Esophagus mucosa (tissue), 1 donor: ENCODE data around the gene CERCAM. TPM values are rescaled to one million over a fixed set of nuclear protein-coding genes. Genes with fewer than 3 reads are reported as not detected.
"Not testable (repeated sequence)": the region's sequence is repeated elsewhere in the genome, so short reads cannot be mapped to it uniquely, and the experiment has no call there.

ENCODE experiments used
- ATAC-seq: fragments of 200-7000 bp; cut with Tn5 transposase; one replicate; pipeline ENCODE4 v1.9.1; 2020
- total RNA-seq: library from RNA; stranded (reverse); gene quantifications from one replicate; pipeline ENCODE4 v1.2.4, GENCODE V29; 2023
- donor health status: DM: yes; HTN: yes; CAD: no.

The CERCAM gene
- total RNA-seq, 1 donor from 2014 or later = 5.5 TPM

DNA sequence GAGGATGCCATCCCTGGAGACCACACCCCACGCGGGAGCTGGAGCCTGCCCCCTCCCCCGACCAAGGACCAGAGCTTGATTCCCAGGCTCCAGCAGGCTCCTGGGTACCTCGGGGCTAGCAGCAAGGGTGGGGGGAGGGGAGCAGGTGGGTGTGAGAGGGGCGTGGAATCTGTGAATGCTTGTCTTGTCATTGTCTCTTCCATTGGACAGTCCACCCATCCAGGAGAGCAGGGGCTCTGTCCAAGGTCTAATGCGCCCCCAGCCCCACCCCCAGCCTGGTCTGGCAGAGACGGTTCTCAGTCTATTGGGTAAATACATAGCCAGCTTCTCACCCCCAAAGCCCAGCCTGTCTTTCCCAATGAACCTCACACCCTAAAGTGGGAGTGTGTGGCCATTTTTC is 26.7 kb upstream of the CERCAM start:
- no peak for ATAC-seq

DNA sequence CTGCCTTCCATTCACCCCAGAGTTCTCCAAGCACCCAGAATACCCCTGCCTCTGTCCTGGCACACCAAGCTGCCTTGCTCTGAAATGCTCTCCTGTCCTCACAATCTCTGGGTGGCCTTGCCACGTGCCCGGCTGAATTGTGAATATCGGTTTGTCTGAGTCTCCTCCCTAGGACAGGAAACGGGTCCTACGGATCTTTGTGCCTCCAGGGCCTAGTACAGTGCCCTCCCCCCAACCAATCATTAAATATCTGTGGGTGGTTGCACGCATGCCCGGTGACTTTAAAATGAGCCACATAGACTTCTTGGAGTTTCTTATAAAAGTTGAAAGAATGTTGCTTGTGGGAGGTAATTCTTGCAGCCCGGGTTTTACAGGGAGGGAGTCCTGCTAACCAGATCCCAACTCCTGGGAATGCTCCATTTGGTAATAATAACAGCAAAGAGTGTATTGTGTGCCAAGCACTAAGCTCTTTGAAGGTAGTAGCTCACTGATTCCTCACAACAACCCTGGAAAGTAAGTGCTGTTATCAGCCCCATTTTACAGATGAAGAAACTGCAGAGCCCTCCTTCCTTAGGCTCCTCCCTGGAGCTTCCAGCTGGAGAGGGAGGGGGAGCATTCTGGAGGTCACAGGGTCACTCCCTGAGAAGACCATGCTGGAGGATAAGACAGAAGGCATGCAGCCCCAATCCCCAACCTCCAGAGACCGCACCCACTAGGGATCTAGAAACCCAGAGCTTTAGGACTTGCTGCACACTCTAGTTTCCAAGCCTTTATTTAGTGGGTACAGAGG is 26.1 kb upstream of the CERCAM start:
- ATAC-seq = no peak

DNA sequence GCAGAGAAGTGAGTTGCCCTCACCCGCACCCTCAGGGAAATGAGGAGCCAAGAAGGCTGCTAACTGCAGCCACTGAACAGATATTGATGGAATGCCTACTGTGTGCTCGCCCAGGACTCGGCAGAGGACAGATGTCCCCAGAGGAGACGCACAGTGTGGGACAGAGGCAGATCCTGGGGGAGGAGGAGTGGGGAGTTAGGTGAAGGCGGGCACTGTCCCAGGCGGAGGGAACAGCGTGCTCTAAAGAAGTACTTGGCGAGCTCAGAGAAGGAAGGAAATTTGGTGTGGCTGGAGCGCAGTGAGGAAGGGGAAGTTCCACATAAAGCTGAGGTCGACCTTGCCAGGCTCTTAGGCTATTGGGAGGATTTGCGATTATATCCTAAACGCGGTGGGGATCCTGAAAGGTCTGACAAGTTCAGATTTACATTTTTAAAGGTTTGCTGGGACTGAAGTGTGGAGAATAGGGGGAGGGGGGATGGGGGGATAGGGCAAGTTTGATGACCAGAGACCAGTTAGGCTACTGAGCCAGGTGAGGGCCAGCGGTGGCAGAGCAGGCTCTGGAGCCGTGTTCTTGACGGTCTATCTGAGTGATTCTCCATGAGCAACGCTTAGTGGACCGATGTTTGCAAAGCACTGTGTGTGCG is 23.6 kb upstream of the CERCAM start:
- ATAC-seq = peak; percentile 26

DNA sequence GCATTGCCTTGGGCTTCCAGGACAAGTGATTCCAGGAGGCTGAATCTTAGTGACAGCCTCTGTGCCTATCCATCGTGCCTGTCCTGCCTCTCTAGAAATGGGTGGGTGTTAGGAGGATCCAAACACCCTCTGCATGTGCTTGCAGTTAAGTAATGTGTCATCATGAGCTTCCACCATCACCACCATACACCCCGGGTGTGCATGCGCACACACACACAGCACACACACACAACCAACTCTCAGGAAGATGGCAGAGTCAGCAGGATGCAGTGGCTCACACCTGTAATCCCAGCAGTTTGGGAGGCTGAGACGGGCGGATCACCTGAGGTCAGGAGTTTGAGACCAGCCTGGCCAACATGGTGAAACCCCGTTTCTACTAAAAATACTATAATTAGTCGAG is 22.8 kb upstream of the CERCAM start:
- ATAC-seq = no peak

DNA sequence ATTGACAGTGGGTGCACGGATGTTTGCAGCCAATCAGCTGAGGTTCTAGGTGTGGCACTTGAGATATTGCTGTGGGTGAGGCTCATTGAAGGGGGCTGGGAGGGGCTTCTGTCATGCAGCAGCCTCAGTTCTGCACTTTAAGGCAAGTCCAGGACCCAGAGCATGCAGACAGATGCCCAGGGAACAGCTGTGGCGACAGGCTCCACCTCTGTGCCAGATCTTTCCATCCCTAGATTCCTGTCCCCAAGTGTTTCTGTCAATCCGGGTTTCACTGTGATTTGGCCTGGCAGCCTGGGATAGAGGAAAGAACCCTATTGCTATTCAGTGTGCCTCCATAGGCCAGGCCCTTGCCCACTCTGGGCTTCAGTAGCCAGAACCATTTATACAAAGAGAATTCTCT is 20.8 kb upstream of the CERCAM start:
- no peak for ATAC-seq

DNA sequence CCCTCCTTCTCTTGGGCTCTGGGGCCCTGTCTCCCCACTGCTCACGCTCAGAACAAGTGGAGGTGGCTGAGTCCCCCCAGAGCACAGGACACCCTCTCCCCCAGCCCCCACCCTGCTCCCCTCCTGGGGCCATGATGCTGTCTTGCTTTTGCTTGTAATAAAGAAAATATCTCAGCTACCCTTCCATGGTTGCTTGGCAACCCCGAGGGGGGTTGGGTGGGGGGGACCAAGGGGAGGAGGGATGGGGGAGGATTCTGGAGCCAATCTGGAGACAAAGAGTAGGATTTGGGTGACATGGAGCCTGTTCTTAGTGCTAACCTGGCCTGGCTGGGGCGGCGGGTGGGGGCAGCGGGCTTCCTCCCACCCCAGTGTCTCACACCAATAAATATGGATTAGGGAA is 16.1 kb upstream of the CERCAM start:
- no peak for ATAC-seq

DNA sequence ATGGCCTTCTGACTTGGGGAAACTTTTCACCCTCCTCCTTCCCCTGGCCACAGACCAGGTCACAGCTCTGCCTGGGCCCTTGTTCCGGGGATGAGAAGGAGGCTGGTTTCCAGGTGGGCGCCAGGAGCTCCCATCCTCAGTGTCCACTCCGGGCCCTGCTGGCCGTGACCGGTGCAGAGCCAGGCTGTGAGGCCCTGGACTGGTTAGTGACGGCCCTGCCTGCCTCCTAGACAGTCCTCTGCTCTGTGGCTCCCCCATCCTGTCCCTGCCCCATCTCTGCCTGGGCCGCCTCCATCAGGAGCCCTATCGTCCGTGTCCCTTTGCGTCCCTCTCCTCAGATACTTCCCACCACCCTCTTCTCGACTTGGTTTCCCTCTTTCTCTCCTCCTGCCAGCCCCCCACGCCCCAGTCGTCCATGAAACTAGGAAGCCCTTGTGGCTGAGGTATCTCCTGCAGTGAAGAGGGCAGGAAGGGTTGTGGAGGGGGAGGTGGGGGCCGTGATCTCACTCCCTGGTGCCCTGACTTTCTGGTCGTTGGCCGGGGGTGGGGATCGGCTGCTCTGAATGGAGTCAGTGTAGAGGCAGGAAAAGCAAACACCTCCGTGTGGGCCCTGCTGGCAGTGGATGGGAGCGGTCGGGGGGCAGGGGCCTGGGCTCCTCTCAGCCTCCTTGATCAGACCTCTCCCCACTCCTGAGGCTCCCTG is 15.4 kb upstream of the CERCAM start:
- ATAC-seq = no peak

DNA sequence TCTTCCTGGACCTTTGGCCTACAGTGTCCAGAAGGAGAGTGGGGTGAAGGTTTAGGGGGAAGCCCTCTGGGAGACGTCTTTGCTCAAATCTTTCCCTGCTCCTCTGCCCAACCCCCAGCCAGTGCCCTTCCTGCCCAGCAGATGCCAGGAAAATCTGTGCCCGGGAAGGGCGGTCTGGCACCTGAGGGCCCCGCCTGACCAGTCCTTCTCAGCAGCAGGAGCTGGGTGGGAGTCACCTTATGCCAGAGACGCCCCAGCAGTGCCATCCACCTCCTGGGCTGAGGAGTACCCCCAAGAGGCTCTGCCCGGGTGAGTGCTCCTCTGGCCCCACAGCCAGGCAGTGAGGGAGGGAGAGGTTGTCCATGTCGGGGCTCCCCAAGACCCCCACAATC is 14.9 kb upstream of the CERCAM start:
- ATAC-seq = no peak

DNA sequence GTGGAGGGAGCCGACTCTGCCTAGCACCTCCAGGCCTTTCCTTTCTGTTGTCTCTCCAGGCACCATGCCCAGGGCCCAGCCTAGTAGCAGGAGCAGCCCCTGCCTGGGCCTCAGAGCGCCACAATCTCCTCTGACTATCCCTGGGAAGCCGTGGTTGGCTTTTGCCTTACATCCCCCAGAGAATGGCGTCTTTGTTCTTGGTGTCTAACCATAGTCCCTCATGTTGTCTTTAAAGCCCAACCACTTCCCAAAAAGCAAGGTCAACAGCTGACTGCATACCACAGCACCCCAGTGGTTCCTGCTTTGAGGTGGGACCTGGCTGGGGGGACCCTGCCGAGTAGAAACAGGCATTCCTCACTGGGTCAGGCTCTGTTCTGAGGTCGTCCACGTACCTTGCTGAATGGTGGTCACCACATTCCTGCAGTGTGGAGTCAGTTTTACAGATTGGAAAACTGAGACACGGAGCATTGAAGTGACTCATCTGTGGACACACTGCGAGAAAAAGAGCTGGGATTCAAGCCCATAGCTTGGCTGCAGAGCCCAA is 13.7 kb upstream of the CERCAM start:
- no peak for ATAC-seq

DNA sequence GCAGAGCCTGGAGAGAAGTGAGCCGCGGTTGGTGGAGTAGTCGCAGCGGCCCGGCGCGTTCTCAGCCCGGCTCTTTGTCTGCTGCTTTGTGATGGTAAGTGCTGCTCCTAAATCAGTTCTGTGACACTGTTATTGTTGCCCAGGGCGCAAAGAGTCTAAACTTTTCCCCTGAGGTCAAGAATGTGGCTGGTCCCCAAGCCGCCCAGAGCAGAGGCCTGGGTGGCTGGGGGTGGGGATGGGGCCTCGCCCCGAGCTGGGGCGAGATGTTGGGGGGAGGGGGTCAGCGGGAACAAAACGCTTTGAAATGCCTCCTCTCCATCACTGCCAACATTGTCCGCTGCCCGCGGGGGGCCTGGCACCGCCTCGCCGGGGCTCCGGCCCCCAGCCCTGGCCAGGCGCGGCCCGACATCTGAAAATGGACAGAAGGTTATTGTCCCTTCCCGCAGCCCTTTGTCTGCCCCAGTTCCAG is 11.7 kb upstream of the CERCAM start:
- ATAC-seq = no peak

DNA sequence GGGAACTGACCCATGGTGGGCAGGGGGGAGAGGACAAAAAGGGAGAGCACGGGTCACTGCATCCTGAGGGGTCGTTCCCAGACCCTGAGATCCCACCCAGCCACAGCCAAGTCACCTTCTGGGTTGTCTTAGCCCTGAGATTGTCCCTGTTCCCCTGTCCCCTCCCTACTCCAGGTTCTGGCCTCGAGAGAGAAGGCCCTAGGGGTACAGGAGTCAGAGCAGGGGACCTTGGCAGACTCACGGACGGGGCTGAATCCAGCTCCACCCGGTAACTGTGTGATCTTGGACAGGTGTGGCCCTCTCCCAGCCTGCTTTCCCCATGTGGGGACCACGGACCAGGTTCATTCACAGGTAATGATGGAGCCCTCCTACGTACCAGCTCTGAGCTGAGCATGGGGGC is 11.2 kb upstream of the CERCAM start:
- no peak for ATAC-seq

DNA sequence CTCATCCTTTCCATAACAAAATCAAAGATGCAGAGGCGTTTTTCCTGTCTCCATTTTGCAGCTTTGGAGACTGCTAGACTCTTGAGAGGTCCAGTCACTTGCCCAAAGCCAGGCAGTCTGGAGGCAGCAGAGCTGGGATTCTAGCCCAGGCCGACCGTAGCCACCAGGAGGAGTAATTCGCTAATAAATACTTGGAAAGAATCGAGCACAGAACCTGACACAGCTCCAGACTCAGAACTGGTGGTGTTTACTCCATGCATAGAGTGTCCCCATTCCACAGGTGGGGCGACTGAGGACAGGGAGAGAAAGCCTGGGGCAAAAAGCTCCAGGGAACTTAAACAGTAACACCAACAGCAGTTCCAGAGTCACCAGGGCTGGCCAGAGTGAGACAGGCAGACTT is 10.7 kb upstream of the CERCAM start:
- no peak for ATAC-seq

DNA sequence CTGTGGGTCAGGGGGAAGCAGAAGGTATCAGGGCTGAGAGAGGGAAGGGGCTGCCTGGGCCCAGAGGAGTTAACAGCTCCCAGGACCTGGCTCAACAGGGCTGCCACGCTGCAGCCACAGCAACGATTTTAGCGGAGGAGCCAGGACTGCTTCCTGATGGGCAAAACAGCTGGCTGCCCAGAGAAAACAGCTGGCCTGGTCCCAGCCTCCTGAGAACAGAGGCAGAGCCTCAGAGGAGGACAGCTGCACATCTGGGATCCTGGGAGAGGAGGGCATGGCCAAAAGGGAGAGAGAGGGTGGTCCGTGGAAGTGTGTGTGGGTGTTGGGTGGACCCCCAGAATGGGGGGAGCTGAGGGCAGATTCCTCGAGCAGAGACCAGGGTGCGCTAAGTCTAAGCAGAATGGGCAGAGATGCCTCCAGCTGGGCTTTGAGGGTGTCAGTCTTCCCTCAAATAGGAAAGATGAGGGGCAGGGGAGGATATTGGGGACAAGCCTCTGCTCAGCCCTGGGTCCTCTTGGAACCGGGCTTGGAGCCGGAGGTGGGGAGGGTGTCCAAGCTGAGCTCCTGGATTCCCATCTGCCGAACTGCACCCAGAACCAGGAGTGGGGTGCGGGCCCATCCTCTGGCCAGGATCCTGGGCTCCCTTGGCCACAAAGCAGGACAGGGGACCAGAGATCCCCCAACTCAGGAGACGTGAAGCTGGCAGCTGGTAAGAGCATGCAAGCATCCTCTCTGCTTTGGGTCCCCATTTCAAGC is 9.1 kb upstream of the CERCAM start:
- no peak for ATAC-seq

DNA sequence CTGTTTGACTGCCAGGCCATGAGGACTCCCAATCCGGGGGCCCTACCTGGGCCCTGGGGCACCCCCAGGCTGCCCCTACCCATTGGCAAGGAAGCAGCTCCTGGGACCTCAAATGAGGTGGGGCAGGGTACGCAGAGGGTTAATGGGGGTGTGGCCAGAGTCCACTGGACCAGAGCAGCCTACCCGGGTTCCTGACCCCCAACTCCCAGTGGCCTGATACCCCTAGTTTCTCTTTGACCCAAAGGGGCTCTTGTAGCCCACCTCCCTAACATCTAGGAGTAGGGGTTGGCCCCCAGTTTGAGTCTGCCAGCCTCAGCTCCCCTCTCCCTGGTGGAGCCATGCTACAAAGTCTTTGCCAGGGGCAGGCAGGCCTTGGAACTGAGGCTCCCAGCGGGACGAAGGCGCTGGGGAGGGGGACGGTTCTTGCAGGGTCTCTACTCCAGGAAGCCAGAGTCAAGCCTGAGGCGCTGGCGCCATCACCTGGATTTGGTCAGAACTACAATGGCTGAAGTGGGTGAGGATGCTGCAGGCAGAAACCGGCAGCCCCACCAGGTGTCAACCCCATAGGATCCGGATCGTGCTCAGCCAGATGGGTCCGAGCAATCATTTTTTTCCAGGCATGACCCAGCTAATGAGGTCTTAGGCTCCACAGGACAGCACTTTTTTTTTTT is 8.4 kb upstream of the CERCAM start:
- ATAC-seq = peak; percentile 29

DNA sequence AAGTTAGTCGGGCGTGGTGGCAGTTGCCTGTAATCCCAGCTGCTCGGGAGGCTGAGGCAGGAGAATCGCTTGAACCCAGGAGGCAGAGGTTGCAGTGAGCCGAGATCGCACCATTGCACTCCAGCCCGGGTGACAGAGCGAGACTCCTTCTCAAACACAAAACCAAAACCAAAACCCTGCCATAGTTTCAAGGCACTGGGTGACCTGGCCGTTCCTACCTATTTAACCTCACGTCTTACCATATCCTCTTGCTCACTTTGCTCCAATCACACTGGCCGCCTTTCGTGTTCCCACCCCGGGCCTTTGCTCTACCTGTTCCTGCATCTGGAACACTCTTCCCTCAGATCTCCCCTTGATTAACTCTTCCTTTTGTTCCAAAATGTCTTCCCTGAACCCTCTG is 6.9 kb upstream of the CERCAM start:
- not testable (repeated sequence) for ATAC-seq

DNA sequence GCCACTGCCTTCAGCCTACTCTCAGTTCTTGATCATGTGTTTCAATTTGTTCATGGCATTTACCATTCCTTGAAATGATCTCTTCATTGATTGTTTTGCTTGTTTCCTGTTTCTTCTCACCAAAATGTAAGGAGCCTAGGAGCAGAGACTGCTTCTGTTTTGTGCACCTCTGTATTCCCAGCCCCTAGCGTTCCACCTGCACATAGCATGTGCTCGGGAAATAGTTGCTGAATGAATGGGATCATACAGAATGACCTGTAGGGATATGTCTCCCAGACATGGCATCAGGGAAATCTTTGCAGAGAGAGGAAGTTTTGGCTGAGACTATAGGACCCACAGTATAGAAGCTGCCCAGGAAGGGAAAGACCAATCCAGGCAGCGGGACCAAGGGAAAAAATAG is 6.2 kb upstream of the CERCAM start:
- ATAC-seq = peak; percentile 19

DNA sequence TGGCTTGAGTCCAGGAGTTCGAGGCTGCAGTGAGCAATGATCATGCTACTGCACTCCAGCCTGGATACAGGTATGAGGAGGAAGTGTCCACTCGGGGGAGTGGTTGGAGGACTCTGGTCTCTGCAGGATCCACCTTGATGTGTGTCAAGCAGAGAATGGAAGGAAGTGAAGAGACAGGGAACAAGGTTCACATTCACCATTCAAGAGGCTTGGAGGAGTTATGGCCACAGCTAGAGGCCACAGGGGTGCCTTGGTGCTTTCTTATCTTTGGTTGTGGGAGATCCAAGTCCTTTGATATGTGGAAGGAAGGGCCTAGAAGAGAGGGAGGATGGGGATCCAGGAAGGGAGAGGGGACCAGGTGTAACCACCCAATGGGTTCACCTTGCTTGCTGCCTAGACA is 5.4 kb upstream of the CERCAM start:
- ATAC-seq = no peak

DNA sequence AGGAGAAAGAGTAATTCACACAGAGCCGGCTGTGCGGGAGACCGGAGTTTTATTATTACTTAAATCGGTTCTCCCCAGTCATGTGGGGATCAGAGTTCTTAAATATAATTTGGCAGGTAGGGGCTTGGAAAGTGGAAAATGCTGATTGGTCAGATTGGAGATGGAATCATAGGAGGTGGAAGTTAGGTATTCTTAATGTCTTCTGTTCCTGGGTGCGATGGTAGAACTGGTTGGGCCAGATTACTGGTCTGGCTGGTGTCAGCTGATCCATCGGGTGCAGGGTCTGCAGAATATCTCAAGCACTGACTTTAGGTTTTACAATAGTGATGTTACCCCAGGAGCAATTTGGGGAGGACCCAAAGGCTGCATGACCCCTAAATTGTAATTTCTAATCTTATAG is 4.6 kb upstream of the CERCAM start:
- ATAC-seq = no peak

DNA sequence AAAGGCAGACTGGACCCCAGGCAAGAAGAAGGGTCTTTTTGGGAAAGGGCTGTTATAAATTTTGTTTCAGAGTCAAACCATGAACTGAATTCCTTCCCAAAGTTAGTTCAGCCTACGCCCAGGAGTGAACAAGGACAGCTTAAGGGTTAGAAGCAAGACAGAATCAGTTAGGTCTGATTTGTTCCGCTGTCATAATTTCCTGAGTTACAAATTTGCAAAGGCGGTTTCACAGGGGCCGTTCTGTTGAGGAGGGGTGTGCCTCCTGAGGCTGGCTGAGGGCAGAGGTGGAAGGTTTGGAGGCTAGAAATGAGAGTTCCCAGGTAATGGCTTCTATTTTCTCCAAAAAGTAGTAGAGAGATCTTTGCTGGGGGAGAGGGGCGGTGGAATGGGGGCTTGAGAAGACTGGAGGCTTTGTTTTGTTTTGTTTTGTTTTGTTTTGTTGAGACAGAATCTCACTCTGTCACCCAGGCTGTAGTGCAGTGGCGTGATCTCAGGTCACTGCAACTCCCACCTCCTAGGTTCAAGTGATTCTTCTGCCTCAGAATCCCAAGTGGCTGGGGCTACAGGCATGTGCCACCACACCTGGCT is 4.1 kb upstream of the CERCAM start:
- ATAC-seq = no peak

DNA sequence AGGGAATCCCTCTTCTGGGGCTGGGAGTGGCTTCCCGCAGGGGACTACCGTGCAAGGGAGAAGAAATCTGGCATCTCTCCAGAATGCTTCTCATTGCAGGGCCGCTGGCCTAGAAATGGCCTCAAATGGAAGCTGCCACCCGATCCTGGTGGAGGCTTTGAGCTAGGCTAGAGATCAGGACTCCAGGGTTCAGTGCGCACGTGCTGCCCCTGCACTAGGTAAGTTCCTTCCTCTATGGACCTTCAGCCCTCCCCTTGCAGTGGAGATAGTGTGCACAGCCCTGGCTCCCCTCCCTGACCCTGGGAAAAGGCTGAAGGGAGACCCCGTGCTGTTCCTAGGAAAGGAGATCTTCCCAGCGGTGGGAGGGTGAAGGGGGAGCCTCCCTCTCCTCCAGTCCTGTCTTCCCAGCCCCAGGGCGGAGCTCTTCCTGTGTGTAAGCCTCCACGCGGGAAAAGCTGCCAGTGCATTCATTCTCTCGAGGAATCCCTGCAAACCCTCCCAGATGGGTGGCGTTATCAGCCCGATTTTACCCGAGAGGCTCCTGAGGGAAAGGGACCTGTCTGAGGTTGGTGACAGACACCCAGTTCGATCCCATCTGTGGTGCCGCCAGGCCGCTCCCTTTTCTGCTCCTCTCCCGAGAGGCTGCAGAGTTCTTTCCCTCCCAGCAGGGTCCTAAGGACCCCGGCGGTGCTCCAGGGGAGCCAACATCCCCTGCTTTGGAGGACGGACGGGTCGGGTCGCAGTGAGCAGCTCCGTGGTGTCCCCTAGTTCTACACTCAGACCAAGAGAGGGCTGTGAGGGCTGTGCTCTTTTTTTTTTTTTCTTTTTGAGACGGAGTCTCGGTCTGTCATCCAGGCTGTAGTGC is 1.4 kb upstream of the CERCAM start:
- no peak for ATAC-seq
